ENCODE data around the gene SLC25A53. TPM values are rescaled to one million over a fixed set of nuclear protein-coding genes. Genes with fewer than 3 reads are reported as not detected.
A peak's percentile ranks its signal among the peaks of the same experiment; 100 is the strongest.

SLC25A53 gene
- 10 to 100 TPM in 1 of 3 donors, 1 to 10 TPM in 2; 3.0 to 11.9 (median 6.8) TPM for polyA plus RNA-seq

GRCh38 chrX:104156630-104157529 is at the start of gene SLC25A53:
Gene SLC25A53 (minus strand): TSS chrX:104157009. CDS start chrX:104105257, 51,752 bp downstream.
- WGBS, 3 donors: 0 to 38% (median 1%) methylated on average over 42 to 44 of the region's 44 CpGs
- H3K27ac ChIP-seq (ENCODE audit: low read depth, low read length): peak within 1 kb of the TSS; percentile 77

GRCh38 chrX:104205548-104205947 is 48.7 kb upstream of the SLC25A53 start:
- WGBS, 3 donors: 78 to 85% (median 80%) methylated on average over 5 of the region's 5 CpGs
- no peak overlapping the region for H3K27ac ChIP-seq (ENCODE audit: low read depth, low read length)

GRCh38 chrX:104195489-104196084 is 38.8 kb upstream of the SLC25A53 start:
- no peak overlapping the region for H3K27ac ChIP-seq (ENCODE audit: low read depth, low read length)
- WGBS, 3 donors: 93 to 97% (median 94%) methylated on average over 1 of the region's 1 CpG

GRCh38 chrX:104195013-104195412 is 38.2 kb upstream of the SLC25A53 start:
- no peak overlapping the region for H3K27ac ChIP-seq (ENCODE audit: low read depth, low read length)
- 38 to 54% (median 53%) methylated on average over 1 of the region's 1 CpG for WGBS, 3 donors

GRCh38 chrX:104193485-104193884 is 36.7 kb upstream of the SLC25A53 start:
- H3K27ac ChIP-seq (ENCODE audit: low read depth, low read length): no peak overlapping the region
- 77 to 93% (median 82%) methylated on average over 2 of the region's 2 CpGs for WGBS, 3 donors

- no peak overlapping the region for H3K27ac ChIP-seq (ENCODE audit: low read depth, low read length)
- WGBS, 3 donors: 65 to 89% (median 81%) methylated on average over 5 of the region's 5 CpGs
Observed at GRCh38 chrX:104189837-104190236, 33.0 kb upstream of the SLC25A53 start.

- WGBS, 3 donors: 75 to 94% (median 77%) methylated on average over 8 of the region's 8 CpGs
- H3K27ac ChIP-seq (ENCODE audit: low read depth, low read length): no peak overlapping the region
Observed at GRCh38 chrX:104187931-104188330, 31.1 kb upstream of the SLC25A53 start.

- 94 to 96% (median 95%) methylated on average over 4 of the region's 4 CpGs for WGBS, 3 donors
- no peak overlapping the region for H3K27ac ChIP-seq (ENCODE audit: low read depth, low read length)
Observed at GRCh38 chrX:104183685-104184084, 26.9 kb upstream of the SLC25A53 start.

- 81 to 98% (median 98%) methylated on average over 6 of the region's 6 CpGs for WGBS, 3 donors
- no peak overlapping the region for H3K27ac ChIP-seq (ENCODE audit: low read depth, low read length)
Observed at GRCh38 chrX:104173841-104174240, 17.0 kb upstream of the SLC25A53 start.

GRCh38 chrX:104172788-104173187 is 16.0 kb upstream of the SLC25A53 start:
- 85 to 97% (median 94%) methylated on average over 2 of the region's 2 CpGs for WGBS, 3 donors

GRCh38 chrX:104172121-104172520 is 15.3 kb upstream of the SLC25A53 start:
- no peak overlapping the region for H3K27ac ChIP-seq (ENCODE audit: low read depth, low read length)
- WGBS, 3 donors: 71 to 86% (median 74%) methylated on average over 6 of the region's 6 CpGs

More at GRCh38 chrX:104172788-104173187, 16.0 kb upstream of the SLC25A53 start:
- no peak overlapping the region for H3K27ac ChIP-seq (ENCODE audit: low read depth, low read length)

GRCh38 chrX:104168127-104168526 is 11.3 kb upstream of the SLC25A53 start:
- 0 to 26% (median 9%) methylated on average over 1 of the region's 1 CpG for WGBS, 3 donors
- no peak overlapping the region for H3K27ac ChIP-seq (ENCODE audit: low read depth, low read length)

- no peak overlapping the region for H3K27ac ChIP-seq (ENCODE audit: low read depth, low read length)
- WGBS, 3 donors: 0 to 41% (median 1%) methylated on average over 15 to 37 of the region's 37 CpGs
Observed at GRCh38 chrX:104166735-104167436, 10.1 kb upstream of the SLC25A53 start.

GRCh38 chrX:104165894-104166734 is 9.3 kb upstream of the SLC25A53 start, which contains the start of gene FAM199X:
Gene FAM199X (plus strand): TSS chrX:104166453. CDS start chrX:104166786, 333 bp downstream.
- no peak within 1 kb of the TSS for H3K27ac ChIP-seq (ENCODE audit: low read depth, low read length)
- 2 to 26% (median 2%) methylated on average over 18 to 65 of the region's 71 CpGs for WGBS, 3 donors

GRCh38 chrX:104151037-104151436 is 5.8 kb downstream of the SLC25A53 start:
- H3K27ac ChIP-seq (ENCODE audit: low read depth, low read length): no peak overlapping the region
- WGBS, 3 donors: 17 to 46% (median 19%) methylated on average over 1 of the region's 1 CpG

GRCh38 chrX:104141087-104141760 is 15.6 kb downstream of the SLC25A53 start:
- 76 to 93% (median 87%) methylated on average over 8 of the region's 8 CpGs for WGBS, 3 donors
- no peak overlapping the region for H3K27ac ChIP-seq (ENCODE audit: low read depth, low read length)

GRCh38 chrX:104137496-104137895 is 19.3 kb downstream of the SLC25A53 start:
- 87 to 95% (median 88%) methylated on average over 3 of the region's 3 CpGs for WGBS, 3 donors

More at GRCh38 chrX:104137496-104137895, 19.3 kb downstream of the SLC25A53 start:
- H3K27ac ChIP-seq (ENCODE audit: low read depth, low read length): no peak overlapping the region
